Femur (tissue), 1 donor: ENCODE results near the gene NCF1.
"Not testable (repeated sequence)": the region's sequence is repeated elsewhere in the genome, so short reads cannot be mapped to it uniquely, and the experiment has no call there.

Experiments
- DNase-seq: peaks from one replicate; pipeline ENCODE4 v3.0.0-alpha.2; 2017

The NCF1 gene

GRCh38 chr7:74788369-74789150 lies 14.7 kb downstream of the NCF1 start:
- DNase-seq: peak; percentile 96

GRCh38 chr7:74789200-74789736 lies 15.5 kb downstream of the NCF1 start:
- not testable (repeated sequence) for DNase-seq

- not testable (repeated sequence) for DNase-seq
These were observed 24.2 kb downstream of the NCF1 start for GRCh38 chr7:74797848-74798622.

GRCh38 chr7:74798644-74799043 lies 24.8 kb downstream of the NCF1 start:
- DNase-seq: not testable (repeated sequence)

- DNase-seq: not testable (repeated sequence)
These were observed 42.1 kb downstream of the NCF1 start for GRCh38 chr7:74815882-74816281.

- DNase-seq: not testable (repeated sequence)
These were observed 46.5 kb downstream of the NCF1 start for GRCh38 chr7:74820146-74820805.

GRCh38 chr7:74821259-74821658 lies 47.4 kb downstream of the NCF1 start:
- DNase-seq: not testable (repeated sequence)

- not testable (repeated sequence) for DNase-seq
These were observed 56.1 kb downstream of the NCF1 start for GRCh38 chr7:74829959-74830358.

- not testable (repeated sequence) for DNase-seq
These were observed 56.6 kb downstream of the NCF1 start for GRCh38 chr7:74830411-74830810.
